NCI-H774 (cell line): ENCODE data around the gene ACSF3.
A peak's percentile ranks its signal among the peaks of the same experiment; 100 is the strongest.
"Not testable (repeated sequence)": the region's sequence is repeated elsewhere in the genome, so short reads cannot be mapped to it uniquely, and the experiment has no call there.

ENCODE experiments used
- DNase-seq: peaks from one replicate; lab custom pipeline; 2025; lab: John Stamatoyannopoulos, UW

The ACSF3 gene

GRCh38 chr16:89161763-89162713 lies 68.4 kb downstream of the ACSF3 start:
- DNase-seq, result no peak

GRCh38 chr16:89163297-89163696 lies 69.6 kb downstream of the ACSF3 start:
- no peak for DNase-seq

- no peak for DNase-seq
Observed at GRCh38 chr16:89164436-89164835, 70.8 kb downstream of the ACSF3 start.

GRCh38 chr16:89164847-89165680 lies 71.4 kb downstream of the ACSF3 start:
- DNase-seq, result no peak

- not testable (repeated sequence) for DNase-seq
Observed at GRCh38 chr16:89165681-89165979, 72.0 kb downstream of the ACSF3 start.

- DNase-seq, result no peak
Observed at GRCh38 chr16:89166696-89167424, 73.2 kb downstream of the ACSF3 start.

GRCh38 chr16:89167425-89167941 lies 73.8 kb downstream of the ACSF3 start:
- peak; percentile 28 for DNase-seq

GRCh38 chr16:89168381-89169189 lies 74.9 kb downstream of the ACSF3 start:
- DNase-seq, result no peak

GRCh38 chr16:89169778-89170177 lies 76.1 kb downstream of the ACSF3 start:
- DNase-seq, result no peak

- DNase-seq, result peak; percentile 33
Observed at GRCh38 chr16:89170346-89171215, 76.9 kb downstream of the ACSF3 start.

GRCh38 chr16:89171216-89172170 lies 77.8 kb downstream of the ACSF3 start, which contains the start of gene CDH15:
Gene CDH15 (plus strand): TSS chr16:89171748. CDS start chr16:89171832, 84 bp downstream.
- DNase-seq, result peak; percentile 88

- DNase-seq, result no peak
Observed at GRCh38 chr16:89172171-89172527, 78.5 kb downstream of the ACSF3 start.

- DNase-seq, result no peak
Observed at GRCh38 chr16:89172528-89173173, 79.0 kb downstream of the ACSF3 start.

GRCh38 chr16:89173174-89173921 lies 79.7 kb downstream of the ACSF3 start:
- no peak for DNase-seq

GRCh38 chr16:89174055-89174827 lies 80.6 kb downstream of the ACSF3 start:
- DNase-seq, result no peak

GRCh38 chr16:89174877-89175276 lies 81.2 kb downstream of the ACSF3 start:
- no peak for DNase-seq
